ENCODE measurements around the gene ZNF467.
A peak's percentile ranks its signal among the peaks of the same experiment; 100 is the strongest.

The ZNF467 gene

DNA sequence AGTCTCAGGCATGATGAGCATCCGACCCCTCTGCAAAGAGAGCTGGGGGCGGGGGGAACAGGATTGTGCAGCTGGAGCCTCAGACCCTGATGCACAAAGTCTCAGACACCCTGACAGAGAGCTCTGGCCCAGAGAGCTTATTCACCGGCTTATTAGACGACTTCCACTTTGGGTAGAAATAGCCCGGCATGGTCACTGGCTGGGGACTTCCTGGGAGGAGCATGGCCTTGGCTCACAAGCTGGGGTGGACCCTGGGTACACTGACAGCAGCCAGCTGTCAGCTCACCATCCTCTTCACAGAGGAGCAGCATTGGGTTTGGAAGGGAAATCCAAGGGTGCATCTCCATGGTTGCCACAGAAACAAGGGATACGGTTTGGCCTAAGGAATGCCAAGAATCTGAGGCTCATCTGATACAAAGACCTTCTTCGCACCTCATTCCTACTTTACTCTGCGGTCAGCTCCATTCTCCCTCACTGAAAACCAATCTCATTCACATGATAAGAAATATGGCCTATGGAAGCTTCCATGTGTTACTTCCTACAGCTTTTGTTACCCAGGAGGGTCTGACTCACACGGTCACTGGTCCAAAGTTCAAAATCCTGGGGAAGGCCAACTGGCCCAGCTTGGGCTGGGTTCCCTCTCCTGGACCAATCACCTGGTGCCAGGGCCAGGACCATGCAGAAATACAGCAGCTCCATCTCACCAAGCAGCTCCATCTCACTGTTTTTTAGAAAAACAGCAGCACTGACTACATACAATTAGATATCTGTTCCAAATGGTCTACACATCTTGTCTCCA, 25.1 kb downstream of the ZNF467 start:
- DNase-seq (ENCODE audit: low read depth): no peak

DNA sequence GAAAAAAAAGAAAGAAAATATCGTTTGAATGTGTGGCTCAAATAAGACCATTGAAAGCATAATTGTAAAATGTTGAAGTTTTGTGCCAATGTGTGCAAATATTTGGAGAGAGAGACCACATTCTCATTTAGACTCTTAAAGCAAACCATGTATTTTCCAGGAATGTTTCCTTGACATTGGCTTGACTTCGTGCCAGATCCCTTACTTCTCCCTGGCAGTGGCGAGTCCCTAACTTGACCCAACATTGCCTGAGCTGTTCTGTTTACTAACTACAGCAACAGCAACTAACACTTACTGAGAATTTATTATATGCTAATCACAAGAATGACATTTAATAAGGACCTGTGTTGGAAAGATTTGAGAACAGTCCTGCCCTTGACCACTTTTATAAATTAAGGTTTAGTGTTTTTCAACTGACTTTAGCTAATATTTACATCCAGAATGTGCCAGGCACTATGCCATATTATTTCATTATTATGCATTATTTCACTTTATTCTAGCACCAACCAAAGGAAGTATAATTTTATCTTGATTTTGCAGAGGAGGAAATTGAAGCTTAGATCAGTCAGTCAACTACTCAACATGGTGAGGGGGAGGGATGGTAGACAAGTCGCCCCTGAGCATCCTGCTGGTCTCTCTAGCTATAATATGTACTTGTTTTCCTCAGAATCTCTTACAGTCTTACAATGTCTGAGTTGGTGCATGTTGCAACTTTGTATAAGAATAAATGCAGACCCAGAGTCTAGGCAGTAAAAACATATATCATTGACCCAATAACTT, 29.7 kb downstream of the ZNF467 start:
- H3K4me3 ChIP-seq (ENCODE audit: low read length): no peak overlapping the region
- DNase-seq (ENCODE audit: low read depth): no peak
- TF ChIP-seq, protein P1, sequence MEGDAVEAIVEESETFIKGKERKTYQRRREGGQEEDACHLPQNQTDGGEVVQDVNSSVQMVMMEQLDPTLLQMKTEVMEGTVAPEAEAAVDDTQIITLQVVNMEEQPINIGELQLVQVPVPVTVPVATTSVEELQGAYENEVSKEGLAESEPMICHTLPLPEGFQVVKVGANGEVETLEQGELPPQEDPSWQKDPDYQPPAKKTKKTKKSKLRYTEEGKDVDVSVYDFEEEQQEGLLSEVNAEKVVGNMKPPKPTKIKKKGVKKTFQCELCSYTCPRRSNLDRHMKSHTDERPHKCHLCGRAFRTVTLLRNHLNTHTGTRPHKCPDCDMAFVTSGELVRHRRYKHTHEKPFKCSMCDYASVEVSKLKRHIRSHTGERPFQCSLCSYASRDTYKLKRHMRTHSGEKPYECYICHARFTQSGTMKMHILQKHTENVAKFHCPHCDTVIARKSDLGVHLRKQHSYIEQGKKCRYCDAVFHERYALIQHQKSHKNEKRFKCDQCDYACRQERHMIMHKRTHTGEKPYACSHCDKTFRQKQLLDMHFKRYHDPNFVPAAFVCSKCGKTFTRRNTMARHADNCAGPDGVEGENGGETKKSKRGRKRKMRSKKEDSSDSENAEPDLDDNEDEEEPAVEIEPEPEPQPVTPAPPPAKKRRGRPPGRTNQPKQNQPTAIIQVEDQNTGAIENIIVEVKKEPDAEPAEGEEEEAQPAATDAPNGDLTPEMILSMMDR (IDR thresholded peaks at IDR 0.05; ENCODE audit: insufficient read depth, low read depth, low read length, missing control alignments): no peak

More for the DNA sequence above, 25.1 kb downstream of the ZNF467 start:
- H3K4me3 ChIP-seq (ENCODE audit: low read length): no peak overlapping the region
- TF ChIP-seq, protein P1 (IDR thresholded peaks at IDR 0.05; ENCODE audit: insufficient read depth, low read depth, low read length, missing control alignments): no peak

DNA sequence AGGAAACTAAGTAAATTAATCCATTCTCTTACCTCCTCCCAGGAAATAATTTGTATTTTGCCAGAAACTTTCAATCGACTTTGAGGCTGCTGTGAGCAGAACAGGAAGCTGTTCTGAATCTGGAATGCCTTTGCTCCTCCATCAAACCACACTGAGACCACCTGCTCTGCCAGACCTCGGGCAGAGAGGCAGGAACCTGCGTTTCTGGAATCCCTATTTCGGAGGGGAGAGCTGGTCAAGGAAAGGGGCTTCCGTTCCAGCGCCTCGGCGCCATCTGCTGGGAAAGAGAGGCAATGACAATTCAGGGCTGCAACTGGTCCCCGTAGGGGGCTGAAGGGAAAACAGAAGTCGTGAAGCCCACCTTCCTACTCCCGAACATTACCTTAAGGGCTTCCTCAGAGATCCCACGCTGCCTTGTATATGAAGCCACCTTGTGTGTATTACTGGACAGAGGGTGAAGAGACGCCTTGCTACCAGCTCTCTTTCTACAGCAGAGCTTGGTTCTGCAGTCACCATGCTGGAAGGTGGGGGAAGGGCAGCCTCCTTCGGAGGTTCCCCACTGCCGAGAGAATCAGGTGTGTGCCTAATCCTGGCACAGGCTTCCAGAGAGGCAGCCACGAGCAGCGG, 31.2 kb downstream of the ZNF467 start:
- peak; percentile 52 for DNase-seq (ENCODE audit: low read depth)
- peak overlapping the region; percentile 41 for H3K4me3 ChIP-seq (ENCODE audit: low read length)

DNA sequence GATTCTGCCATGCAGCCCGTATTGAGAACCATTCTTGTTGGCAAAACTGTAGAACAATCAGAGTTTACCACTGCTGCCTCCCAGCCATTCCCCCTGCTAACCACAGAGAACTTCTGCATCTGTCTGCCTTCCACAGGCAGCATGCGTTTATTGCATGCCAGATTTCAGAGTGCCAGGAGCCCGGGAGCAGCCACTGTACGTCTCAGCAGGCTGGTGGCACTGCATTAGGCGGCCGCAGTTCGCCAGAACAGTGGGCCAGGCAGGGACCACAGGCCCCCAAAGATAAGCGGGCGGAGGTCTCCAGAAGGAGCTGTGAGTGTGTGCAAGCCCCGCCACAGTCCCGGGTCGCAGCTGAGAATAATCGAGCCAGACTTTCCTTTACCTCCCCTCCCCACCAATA, 31.8 kb downstream of the ZNF467 start:
- TF ChIP-seq, protein P1 (IDR thresholded peaks at IDR 0.05; ENCODE audit: insufficient read depth, low read depth, low read length, missing control alignments): no peak
- peak overlapping the region; percentile 41 for H3K4me3 ChIP-seq (ENCODE audit: low read length)
- DNase-seq (ENCODE audit: low read depth): no peak

More for the DNA sequence above, 31.2 kb downstream of the ZNF467 start:
- TF ChIP-seq, protein P1 (IDR thresholded peaks at IDR 0.05; ENCODE audit: insufficient read depth, low read depth, low read length, missing control alignments): peak; percentile 95

DNA sequence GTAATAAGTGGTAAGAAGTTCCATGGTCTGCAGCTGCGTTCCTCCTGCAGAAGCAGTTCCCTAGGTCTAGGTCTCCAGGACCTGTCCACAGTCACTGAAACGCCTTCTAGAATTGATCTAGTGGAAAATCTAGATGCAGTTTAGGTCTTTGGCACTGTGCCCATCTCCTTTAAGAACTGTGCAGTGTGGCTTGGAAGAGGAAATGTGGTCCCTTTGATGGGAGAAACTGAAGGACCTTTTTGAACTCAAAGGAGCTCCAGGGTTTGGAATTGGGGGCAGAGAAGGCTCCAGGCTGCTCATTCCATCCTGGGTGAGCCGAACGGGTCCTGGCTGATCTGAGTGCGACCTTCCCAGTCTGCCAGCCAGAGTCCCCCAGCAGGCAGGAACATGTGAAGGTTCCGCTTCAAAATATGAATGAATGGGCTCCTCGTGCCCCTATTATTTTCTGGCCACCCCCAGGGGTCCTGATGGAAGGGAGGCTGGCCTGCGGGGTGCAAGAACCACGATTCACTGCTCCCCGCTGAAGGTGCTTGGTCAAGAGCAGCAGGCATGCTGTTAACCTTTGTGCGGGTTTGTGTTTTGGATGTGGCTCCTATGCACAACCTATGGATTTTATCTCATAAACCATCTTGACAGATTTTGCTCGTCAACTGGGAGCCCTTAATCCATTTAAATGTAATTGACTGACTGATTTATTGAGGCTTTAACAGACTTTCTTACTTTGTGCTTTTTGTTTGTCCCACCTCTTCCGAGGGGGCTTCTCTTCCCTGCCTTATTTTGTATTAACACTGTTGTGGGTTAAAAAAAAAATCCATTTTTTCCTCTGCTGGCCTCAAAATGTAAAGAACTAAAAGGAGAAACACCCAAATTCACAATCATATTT, 36.7 kb downstream of the ZNF467 start:
- DNase-seq (ENCODE audit: low read depth): no peak
- TF ChIP-seq, protein P1 (IDR thresholded peaks at IDR 0.05; ENCODE audit: insufficient read depth, low read depth, low read length, missing control alignments): no peak
- no peak overlapping the region for H3K4me3 ChIP-seq (ENCODE audit: low read length)

DNA sequence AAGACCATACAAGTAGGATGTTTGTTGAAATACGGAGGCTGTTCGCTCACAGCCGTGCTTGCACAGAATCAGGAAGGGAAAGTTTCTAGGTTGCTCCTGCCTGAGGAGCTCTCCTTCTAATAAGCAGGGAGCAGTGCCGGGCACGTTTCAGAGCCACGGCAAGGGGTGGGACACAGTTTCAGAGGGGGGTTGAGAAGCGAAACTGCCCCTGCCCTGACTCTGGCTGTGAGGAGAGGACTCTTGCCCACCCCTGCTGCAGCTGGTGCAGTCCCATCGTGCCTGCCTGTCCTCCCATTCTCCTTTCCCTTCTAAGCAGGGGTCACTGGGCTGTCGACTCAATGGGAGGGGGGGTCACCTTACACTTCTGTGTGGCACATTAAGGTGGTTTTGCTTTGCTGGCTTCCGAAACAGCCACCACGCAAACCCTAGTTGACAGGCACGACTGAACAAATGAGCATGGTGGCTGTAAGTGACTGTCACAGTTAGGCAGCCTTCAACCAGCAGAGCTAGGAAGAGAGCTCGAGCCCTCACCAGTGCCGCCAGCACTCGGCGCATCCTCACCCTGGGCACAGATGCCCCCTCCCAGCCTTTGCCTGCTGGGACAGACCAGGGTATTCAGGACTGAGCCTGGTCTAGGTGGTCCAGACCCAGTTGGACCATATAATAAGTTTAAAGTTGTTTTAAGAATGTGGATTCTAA, 37.5 kb downstream of the ZNF467 start:
- no peak for DNase-seq (ENCODE audit: low read depth)
- no peak overlapping the region for H3K4me3 ChIP-seq (ENCODE audit: low read length)
- TF ChIP-seq, protein P1 (IDR thresholded peaks at IDR 0.05; ENCODE audit: insufficient read depth, low read depth, low read length, missing control alignments): no peak
